Measurements from ENCODE around the gene TRAIP.

DNA sequence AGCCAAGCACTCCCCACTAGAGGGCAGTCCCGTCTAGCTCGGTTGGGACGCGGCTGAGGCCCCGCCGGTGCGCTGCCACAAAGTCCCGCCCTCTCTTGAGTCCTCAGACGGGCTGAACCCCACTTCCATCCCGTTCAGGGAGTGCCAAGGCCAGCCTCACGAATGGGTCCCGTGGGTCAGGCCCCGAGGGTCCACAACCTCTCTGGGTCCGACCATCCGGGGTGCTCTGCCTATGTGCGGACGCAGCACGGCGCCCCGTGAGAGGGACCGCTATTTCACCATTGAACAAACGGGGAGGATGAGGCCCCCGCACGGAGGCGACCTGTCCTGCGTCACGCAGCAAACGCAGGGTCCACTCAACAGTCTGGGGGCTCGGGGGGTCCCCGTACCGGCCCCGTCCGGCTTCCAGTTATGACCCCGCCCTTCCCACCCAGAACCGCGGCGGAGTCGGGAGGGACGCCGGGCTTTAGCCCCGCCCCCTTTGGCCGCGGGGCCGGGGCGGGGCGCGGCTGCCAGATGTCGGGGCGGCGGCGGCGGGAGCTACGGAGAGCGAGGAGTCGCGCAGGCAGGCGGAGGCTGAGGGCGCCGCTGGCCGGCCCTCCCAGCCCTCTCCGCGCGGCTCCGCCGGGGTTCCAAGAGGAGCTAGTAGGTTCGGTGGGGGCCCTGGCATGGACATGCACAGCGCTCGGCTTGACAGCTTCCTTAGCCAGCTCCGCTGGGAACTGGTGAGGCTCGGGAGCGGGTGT is 53.5 kb downstream of the TRAIP start, which contains the start of gene INKA1:
- TF ChIP-seq POLR2A (IDR thresholded peaks at IDR 0.05; ENCODE audit: low read depth) (peak; percentile 29), POLR2AphosphoS5 (IDR thresholded peaks at IDR 0.05) (peak; percentile 71 to 79), EP300 (IDR thresholded peaks at IDR 0.05) (no peak)
- TF ChIP-seq, protein P1, sequence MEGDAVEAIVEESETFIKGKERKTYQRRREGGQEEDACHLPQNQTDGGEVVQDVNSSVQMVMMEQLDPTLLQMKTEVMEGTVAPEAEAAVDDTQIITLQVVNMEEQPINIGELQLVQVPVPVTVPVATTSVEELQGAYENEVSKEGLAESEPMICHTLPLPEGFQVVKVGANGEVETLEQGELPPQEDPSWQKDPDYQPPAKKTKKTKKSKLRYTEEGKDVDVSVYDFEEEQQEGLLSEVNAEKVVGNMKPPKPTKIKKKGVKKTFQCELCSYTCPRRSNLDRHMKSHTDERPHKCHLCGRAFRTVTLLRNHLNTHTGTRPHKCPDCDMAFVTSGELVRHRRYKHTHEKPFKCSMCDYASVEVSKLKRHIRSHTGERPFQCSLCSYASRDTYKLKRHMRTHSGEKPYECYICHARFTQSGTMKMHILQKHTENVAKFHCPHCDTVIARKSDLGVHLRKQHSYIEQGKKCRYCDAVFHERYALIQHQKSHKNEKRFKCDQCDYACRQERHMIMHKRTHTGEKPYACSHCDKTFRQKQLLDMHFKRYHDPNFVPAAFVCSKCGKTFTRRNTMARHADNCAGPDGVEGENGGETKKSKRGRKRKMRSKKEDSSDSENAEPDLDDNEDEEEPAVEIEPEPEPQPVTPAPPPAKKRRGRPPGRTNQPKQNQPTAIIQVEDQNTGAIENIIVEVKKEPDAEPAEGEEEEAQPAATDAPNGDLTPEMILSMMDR (IDR thresholded peaks at IDR 0.05) = peak; percentile 88 to 94 (median 90)
